ENCODE measurements around the gene NPEPL1.
"Not testable (repeated sequence)": the region's sequence is repeated elsewhere in the genome, so short reads cannot be mapped to it uniquely, and the experiment has no call there.

Gene NPEPL1

DNA sequence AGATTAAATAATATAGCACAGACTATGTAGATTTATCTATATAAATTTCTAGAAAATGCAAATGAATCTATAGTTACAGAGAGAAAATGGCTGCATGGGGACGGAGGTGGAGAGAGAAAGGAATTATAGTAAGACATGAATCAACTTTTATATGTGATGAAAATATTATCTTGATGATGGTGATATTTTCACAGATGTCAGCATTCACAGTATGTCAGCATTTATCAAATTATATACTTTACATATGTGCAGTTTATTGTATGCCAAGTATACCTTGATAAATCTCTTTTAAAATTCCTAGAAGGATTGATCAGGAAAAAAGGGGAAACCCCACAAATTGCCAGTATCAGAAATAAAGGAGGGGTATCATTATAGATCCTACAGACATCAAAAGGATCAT is 44.6 kb downstream of the NPEPL1 start:
- no peak for DNase-seq (ENCODE audit: low read depth in 4 of 4, low spot score in 1 of 4)

GRCh38 chr20:58740356-58741308 is 48.0 kb downstream of the NPEPL1 start:
- no peak for DNase-seq (ENCODE audit: low read depth in 4 of 4, low spot score in 1 of 4)

- DNase-seq (ENCODE audit: low read depth in 4 of 4, low spot score in 1 of 4), result no peak
These were observed 48.8 kb downstream of the NPEPL1 start for GRCh38 chr20:58741384-58741783.

DNA sequence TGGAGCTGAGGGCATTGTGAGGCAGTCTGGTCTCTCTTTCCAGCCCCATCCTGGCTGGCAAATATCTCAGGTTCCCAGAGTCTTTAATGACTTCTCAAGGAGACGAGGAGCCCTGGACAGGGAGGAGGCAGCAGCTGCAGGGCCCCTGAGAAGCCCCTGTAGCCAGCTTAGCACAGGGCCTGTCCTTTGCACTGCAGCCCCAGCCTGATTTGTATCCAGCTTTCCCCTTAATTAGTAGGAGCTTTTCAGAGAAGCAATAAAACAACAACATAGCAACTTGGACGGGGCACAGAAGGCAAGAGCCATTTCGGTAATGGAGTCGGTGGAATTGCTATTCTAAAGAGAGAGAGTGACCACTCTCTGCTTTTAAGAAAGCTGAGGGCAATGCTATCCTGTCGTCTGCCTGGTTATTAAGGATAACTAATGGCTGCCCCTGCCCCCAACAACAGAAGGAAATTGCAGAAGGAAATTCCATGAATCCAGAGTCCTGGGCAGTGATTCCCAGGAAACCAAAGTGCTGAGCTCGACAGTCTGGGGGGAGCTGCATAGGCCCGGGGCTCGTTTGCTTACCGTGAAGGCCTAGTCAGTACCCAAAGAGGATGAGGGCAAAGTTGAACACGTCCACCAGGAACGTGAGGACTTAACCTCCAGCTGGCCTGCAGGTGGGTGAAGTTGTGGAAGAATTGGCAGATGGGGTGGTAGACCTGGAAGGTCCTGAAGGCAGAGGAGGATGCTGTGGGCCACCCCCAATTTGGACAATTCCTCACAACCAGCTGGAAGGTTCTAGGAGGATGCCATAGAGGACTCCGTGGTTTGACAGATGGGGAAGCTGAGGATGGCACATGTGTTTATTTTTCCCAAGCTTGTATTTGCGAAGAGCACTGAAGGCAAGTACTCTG is 50.3 kb downstream of the NPEPL1 start:
- no peak for DNase-seq (ENCODE audit: low read depth in 4 of 4, low spot score in 1 of 4)

GRCh38 chr20:58743929-58744534 is 51.4 kb downstream of the NPEPL1 start:
- no peak for DNase-seq (ENCODE audit: low read depth in 4 of 4, low spot score in 1 of 4)

DNA sequence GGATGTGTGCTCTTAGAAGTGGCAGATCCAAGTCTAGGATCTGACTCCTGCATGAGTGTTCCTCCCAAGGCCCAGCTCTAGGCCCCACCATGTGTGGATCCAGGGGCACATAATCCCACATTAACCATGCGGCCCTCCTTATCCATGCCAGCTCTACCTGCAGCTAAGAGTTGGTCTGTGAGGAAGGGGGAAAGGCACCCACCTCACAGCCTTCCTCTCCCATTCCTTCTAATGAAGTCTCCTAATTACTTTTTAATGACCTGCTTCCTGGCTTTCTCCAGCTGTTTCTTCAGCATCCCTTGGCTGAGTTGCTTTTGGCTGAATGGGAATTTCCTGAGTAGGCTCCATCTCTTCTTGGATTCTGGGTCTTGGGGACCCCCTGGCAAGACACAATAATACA is 52.2 kb downstream of the NPEPL1 start:
- no peak for DNase-seq (ENCODE audit: low read depth in 4 of 4, low spot score in 1 of 4)

- no peak for DNase-seq (ENCODE audit: low read depth in 4 of 4, low spot score in 1 of 4)
These were observed 52.8 kb downstream of the NPEPL1 start for GRCh38 chr20:58745391-58745790.

DNA sequence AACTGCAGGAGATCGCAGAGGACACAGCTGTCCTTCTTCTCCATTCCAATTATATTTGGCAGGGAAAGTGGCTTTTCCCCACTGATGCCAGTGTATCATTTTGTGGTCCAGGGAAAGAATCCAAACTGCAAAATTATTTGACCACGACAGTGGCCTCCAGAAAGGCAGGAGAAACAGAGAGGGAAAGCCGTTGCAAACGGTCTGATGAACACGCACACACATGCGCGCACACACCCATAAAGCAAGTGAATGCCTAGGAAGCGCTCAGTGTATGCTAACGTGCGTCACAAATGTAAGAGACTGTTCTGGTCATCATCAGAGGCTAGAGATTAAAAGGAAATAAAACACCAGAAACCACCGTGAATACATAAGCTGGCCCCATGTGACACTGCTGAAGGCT is 54.0 kb downstream of the NPEPL1 start:
- DNase-seq (ENCODE audit: low read depth in 4 of 4, low spot score in 1 of 4), result no peak

- DNase-seq (ENCODE audit: low read depth in 4 of 4, low spot score in 1 of 4), result no peak
These were observed 54.6 kb downstream of the NPEPL1 start for GRCh38 chr20:58747211-58747610.

GRCh38 chr20:58748618-58749017 is 56.0 kb downstream of the NPEPL1 start:
- no peak for DNase-seq (ENCODE audit: low read depth in 4 of 4, low spot score in 1 of 4)

GRCh38 chr20:58749098-58749769 is 56.6 kb downstream of the NPEPL1 start:
- no peak for DNase-seq (ENCODE audit: low read depth in 4 of 4, low spot score in 1 of 4)

- no peak for DNase-seq (ENCODE audit: low read depth in 4 of 4, low spot score in 1 of 4)
These were observed 57.4 kb downstream of the NPEPL1 start for GRCh38 chr20:58749979-58750378.

DNA sequence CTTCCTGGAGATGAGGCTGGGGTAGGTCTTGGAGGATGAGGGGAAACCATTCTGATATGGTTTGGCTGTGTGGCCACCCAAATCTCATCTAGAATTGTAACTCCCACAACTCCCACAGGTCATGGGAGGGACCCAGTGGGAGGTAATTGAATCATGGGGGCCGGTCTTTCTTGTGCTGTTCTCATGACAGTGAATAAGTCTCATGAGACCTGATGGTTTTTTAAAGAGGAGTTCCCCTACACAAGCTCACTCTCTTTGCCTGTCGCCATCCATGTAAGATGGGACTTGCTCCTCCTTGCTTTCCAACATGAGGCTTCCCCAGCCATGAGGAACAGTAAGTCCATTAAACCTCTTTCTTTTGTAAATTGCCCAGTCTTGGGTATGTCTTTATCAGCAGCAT is 58.1 kb downstream of the NPEPL1 start:
- not testable (repeated sequence) for DNase-seq (ENCODE audit: low read depth in 4 of 4, low spot score in 1 of 4)

DNA sequence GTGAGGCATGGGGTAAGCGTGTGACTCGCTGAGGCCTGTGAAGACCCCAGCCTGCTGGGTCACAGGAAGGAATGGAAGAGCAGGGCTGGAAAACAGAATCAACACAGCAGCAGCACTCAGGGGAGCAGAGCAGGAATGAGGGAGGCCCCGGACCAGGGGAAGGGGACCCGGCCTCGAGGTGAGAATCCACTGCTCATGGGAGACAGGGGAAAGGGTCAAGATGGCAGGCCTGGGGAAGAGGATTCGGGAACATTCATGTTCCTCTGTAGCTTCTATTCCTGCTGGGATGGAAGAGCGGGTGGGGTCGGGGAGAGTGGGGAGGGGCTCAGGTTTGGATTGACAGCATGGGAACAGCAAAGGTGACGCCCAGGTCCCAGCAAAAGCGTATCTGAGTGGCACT is 59.4 kb downstream of the NPEPL1 start:
- no peak for DNase-seq (ENCODE audit: low read depth in 4 of 4, low spot score in 1 of 4)

DNA sequence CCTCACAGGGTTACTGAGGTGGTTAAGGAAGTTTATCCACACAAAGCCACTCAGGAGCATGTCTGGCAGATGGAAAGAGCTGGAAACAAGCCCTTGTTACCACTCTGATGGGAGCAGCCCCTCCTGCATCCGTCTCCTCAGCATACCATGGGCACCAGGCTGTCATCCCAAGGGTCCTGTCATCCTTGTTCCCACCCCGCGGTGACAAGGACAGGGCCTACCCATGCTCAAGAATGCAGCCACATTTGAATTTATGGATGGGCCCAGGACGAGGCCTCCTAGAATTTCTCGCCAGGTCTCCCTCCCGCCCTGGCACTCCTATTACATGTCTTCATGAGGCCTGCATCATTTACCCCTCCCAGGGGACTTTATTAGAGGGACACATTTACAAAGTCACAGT is 60.0 kb downstream of the NPEPL1 start:
- no peak for DNase-seq (ENCODE audit: low read depth in 4 of 4, low spot score in 1 of 4)

- DNase-seq (ENCODE audit: low read depth in 4 of 4, low spot score in 1 of 4), result no peak
These were observed 60.8 kb downstream of the NPEPL1 start for GRCh38 chr20:58753267-58753921.

DNA sequence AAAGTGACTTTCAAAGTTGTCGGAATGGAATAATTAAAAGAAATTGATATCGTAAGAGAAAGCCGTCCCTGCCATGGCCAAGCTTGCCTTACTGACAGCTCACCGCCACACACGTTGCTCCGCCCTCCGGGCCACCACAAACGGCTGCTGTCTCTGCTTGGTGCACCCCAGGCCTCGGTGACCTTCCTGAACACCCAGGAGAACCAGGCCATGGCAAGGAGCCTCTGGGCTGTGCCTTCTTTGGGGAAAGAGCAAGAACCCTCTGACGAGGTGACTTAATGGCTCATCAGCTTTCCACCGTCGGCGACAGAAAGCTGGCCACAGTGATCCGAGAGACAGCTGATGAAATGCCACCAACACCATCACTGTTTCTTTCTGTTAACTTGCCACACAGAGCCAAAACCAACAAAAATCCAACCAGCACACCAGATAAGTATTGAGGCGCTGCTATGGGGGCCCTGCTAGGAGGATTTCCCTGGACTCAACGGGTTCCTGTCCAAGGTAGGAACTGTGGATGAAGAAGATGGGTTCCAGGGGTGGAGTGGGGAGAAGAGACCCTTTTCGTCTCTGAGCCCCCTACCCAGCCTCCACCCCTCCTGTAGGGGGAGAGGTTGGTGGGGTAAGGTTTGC is 61.4 kb downstream of the NPEPL1 start:
- no peak for DNase-seq (ENCODE audit: low read depth in 4 of 4, low spot score in 1 of 4)

- no peak for DNase-seq (ENCODE audit: low read depth in 4 of 4, low spot score in 1 of 4)
These were observed 62.0 kb downstream of the NPEPL1 start for GRCh38 chr20:58754584-58754983.

DNA sequence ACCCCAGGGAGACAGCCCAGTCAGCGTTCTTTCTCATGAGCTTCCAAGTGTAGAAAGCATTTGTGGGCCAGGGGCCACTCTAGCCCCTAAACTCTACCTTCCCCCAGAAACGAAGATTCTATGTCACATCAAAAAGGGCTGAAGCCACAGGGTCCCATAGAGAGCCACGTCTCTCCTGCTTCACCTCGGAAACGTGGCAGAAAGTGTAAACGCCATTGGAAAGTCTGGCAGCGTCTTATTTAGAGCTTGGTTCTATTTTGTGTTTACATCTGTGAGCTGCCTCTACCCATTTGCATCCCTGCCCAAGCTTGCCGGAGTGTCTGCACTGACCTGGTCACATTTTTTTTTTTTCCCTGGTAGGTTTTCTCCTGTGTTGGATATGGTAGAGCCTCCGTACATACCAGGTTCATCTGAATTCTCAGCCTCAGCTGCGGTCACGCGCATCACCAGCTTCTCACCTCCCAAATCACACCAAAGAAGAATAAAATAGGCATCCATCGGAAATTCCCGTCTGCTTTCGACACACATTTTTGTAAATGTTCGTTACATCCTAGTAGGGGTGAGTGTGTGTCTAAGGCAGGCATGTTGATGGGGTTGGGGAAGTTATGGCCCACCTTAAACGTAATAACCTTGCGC is 62.6 kb downstream of the NPEPL1 start:
- DNase-seq (ENCODE audit: low read depth in 4 of 4, low spot score in 1 of 4), result no peak
